Left lung (tissue), 10 donors: ENCODE results near the gene HMGCS2. TPM values are rescaled to one million over a fixed set of nuclear protein-coding genes. Genes with fewer than 3 reads are reported as not detected.

ENCODE experiments used
- ATAC-seq: fragments of 200-7000 bp; cut with Tn5 transposase; one replicate; pipeline ENCODE4 v1.9.1; 2020; ENCODE audit warnings: moderate library complexity
- DNase-seq, 4 donors: peaks; one replicate each; pipeline ENCODE4 v3.0.0-alpha.2; 2013 to 2020
- H3K27ac ChIP-seq, 2 donors: fragments of 200-600 bp; sonication (generic) in 1 of 2; one replicate each; pipeline versions ENCODE4 v1.5.0 to v1.8.0; 2020 to 2021
- H3K27me3 ChIP-seq, 2 donors: fragments of 200-600 bp; sonication (generic) in 1 of 2; one replicate each; pipeline versions ENCODE4 v1.5.0 to v1.8.0; 2020 to 2021
- H3K36me3 ChIP-seq, 2 donors: fragments of 200-600 bp; sonication (generic) in 1 of 2; one replicate each; pipeline versions ENCODE4 v1.5.0 to v1.8.0; 2020 to 2021
- H3K4me1 ChIP-seq, 2 donors: fragments of 200-600 bp; one replicate each; pipeline ENCODE4 v1.8.0; 2021
- H3K4me3 ChIP-seq, 2 donors: fragments of 200-600 bp; sonication (generic) in 1 of 2; one replicate each; pipeline versions ENCODE4 v1.5.0 to v1.8.0; 2020 to 2021; ENCODE audit warnings: mild to moderate bottlenecking in 1 of 2
- H3K9me3 ChIP-seq, 2 donors: fragments of 200-600 bp; sonication (generic) in 1 of 2; one replicate each; pipeline versions ENCODE4 v1.5.0 to v1.8.0; 2020 to 2021
- intact Hi-C, 2 donors: fragments of 100-400 bp; cut with DNase I; formaldehyde crosslinking; loops; one replicate each; pipeline versions ENCODE4 v1.11.2 to v1.14.2; 2022
- polyA plus RNA-seq, 6 donors: library from polyadenylated mRNA; unstranded; fragments of 120-200 nt; gene quantifications; one replicate each; pipeline ENCODE4 v1.2.1, GENCODE V29; 2013; ENCODE audit not compliant: insufficient read length in 6 of 6
- total RNA-seq, 2 donors: library from RNA; stranded (reverse); fragmentation: NEBNext Ultra II Directional; extraction: Animal tissue kit (Norgen Biotek cat#: 25700); gene quantifications; one replicate each; pipeline ENCODE4 v1.2.1, GENCODE V29; 2021
- TF ChIP-seq, protein P1 (sequence below), 2 donors: fragments of 200-600 bp; sonication (generic) in 1 of 2; IDR thresholded peaks; one replicate each; pipeline versions ENCODE4 v1.5.0 to v1.8.0; 2021; ENCODE audit warnings: antibody characterized with exemption in 2 of 2
- donor health status: DM: no; HTN: yes; CAD: no.
- donor health status: DM: no; HTN: no; CAD: no.

HMGCS2 gene
- total and polyA plus RNA-seq, 8 donors: 0.26 to 1.2 (median 0.58) TPM; not detected in 1

DNA sequence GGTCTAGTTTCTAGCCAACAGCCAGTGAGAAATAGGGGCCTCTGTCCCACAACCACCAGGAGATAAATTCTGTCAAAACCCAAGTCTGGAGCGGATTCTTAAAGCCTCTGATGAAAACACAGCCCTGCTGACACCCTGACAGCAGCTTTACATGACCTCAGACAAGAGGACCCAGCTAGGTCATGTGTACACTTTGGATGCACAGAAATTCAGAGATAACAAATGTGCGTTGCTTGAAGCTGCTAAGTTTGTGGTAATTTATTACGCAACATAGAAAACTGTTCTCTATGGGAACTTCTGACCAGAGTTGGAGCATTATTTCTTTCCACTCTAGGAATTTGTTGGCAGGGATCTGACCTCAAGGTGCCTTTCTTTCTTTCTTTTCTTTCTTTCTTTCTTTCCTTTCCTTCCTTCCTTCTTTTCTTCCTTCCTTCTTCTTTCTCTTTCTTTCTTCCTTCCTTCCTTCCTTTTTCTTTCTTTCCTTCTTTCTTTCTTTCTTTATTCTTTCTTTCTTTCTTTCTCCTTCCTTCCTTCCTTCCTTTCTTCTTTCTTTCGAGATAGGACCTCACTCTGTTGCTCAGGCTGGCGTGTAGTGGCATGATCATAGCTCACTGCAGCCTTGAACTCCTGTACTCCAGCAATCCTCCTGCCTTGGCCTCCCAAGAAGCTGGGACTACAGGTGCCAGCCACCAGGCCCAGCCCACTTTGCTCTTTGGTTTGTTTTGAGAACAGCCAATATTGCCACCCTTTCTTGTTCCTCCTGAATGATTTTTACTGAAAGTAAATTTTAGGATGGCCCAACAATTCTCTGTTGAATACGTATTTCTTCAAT is 14.9 kb upstream of the HMGCS2 start:
- peak; percentile 7 for ATAC-seq
- TF ChIP-seq, protein P1, sequence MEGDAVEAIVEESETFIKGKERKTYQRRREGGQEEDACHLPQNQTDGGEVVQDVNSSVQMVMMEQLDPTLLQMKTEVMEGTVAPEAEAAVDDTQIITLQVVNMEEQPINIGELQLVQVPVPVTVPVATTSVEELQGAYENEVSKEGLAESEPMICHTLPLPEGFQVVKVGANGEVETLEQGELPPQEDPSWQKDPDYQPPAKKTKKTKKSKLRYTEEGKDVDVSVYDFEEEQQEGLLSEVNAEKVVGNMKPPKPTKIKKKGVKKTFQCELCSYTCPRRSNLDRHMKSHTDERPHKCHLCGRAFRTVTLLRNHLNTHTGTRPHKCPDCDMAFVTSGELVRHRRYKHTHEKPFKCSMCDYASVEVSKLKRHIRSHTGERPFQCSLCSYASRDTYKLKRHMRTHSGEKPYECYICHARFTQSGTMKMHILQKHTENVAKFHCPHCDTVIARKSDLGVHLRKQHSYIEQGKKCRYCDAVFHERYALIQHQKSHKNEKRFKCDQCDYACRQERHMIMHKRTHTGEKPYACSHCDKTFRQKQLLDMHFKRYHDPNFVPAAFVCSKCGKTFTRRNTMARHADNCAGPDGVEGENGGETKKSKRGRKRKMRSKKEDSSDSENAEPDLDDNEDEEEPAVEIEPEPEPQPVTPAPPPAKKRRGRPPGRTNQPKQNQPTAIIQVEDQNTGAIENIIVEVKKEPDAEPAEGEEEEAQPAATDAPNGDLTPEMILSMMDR (IDR thresholded peaks at IDR 0.05): no peak
- H3K27ac ChIP-seq: no peak overlapping the region
- DNase-seq: no peak
- H3K4me3 ChIP-seq: no peak overlapping the region
- no peaks in the 10 kb centered on the region for H3K9me3 ChIP-seq
- intact Hi-C loops: no loop called here
- no peaks in the 10 kb centered on the region for H3K36me3 ChIP-seq
- H3K4me1 ChIP-seq: peaks cover 9 to 20% of the 10 kb centered on the region in 2 donors
- H3K27me3 ChIP-seq: no peaks in the 10 kb centered on the region

GRCh38 chr1:119782631-119783325 is 14.1 kb upstream of the HMGCS2 start:
- TF ChIP-seq, protein P1 (IDR thresholded peaks at IDR 0.05): no peak
- intact Hi-C loops: no loop called here
- H3K27ac ChIP-seq: no peak overlapping the region

DNA sequence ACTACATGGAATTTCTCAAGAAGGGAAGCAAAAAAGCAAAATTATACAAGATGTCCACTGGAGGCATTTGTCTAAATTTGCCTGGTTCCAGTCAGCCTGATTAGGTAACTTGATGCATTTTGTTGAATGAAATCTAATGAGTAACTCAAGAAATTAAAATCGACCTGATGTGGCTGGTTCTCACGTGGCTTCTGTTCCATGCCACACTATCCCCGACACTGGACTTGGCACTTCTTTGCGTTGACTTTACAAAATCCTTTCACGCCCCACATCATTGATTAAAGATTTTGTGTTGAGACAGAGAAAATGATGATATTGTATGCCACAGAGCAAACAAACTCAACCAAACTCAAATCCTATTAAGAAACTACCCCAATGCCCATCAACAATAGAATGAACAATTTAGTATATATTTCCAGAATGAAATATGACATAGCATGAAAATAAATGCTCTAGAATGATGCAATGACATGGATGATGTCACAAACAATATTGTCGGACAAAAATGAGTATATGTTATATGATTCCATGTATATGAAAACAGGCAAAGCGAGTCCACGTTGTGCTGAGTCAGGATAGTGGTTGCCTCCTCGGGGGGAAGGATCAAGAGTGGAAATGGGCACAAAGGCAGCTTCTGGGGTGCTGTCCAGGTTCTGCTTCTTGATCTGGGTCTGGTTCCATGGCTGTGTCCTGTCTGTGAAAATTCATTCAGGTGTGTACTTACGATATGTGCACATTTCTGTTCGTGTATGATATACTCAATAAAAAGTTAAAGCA is 12.9 kb upstream of the HMGCS2 start:
- no peaks in the 10 kb centered on the region for H3K27me3 ChIP-seq

More at GRCh38 chr1:119782631-119783325, 14.1 kb upstream of the HMGCS2 start:
- H3K36me3 ChIP-seq: no peaks in the 10 kb centered on the region
- ATAC-seq (no peak), DNase-seq (no peak)
- no peak overlapping the region for H3K4me3 ChIP-seq
- no peaks in the 10 kb centered on the region for H3K27me3 ChIP-seq
- no peaks in the 10 kb centered on the region for H3K9me3 ChIP-seq
- peaks cover 6 to 20% of the 10 kb centered on the region in 2 donors for H3K4me1 ChIP-seq

GRCh38 chr1:119779869-119780356 is 11.2 kb upstream of the HMGCS2 start:
- intact Hi-C loops: no loop called here
- no peaks in the 10 kb centered on the region for H3K9me3 ChIP-seq
- no peak overlapping the region for H3K4me3 ChIP-seq
- ATAC-seq (peak; percentile 82), DNase-seq (peak in 3 of 4 donors; percentile 43 to 90 (median 84))
- no peaks in the 10 kb centered on the region for H3K27me3 ChIP-seq
- TF ChIP-seq, protein P1 (IDR thresholded peaks at IDR 0.05): no peak
- no peaks in the 10 kb centered on the region for H3K36me3 ChIP-seq
- H3K4me1 ChIP-seq: peaks cover 6 to 17% of the 10 kb centered on the region in 2 donors
- peak overlapping the region in 1 of 2 donors; percentile 30 for H3K27ac ChIP-seq

More for the DNA sequence above, 12.9 kb upstream of the HMGCS2 start:
- H3K9me3 ChIP-seq: no peaks in the 10 kb centered on the region
- no peak overlapping the region for H3K27ac ChIP-seq
- H3K36me3 ChIP-seq: no peaks in the 10 kb centered on the region
- DNase-seq (no peak), ATAC-seq (no peak)
- TF ChIP-seq, protein P1 (IDR thresholded peaks at IDR 0.05): no peak
- peaks cover 6 to 20% of the 10 kb centered on the region in 2 donors for H3K4me1 ChIP-seq
- intact Hi-C loops: no loop called here
- no peak overlapping the region for H3K4me3 ChIP-seq
